PC-3 (cell line): ENCODE results near the gene HDAC5. TPM values are rescaled to one million over a fixed set of nuclear protein-coding genes. Genes with fewer than 3 reads are reported as not detected.
A peak's percentile ranks its signal among the peaks of the same experiment; 100 is the strongest.

Experiments used
- ATAC-seq: fragments of 200-7000 bp; cut with Tn5 transposase; 2 replicates; pipeline ENCODE4 v1.9.1; 2020; ENCODE audit warnings: mild to moderate bottlenecking, moderate library complexity
- BruUV-seq: library from RNA; stranded (reverse); fragments of 400-500 nt; replicated peaks from 2 replicates; lab custom pipeline; 2021; lab: Mats Ljungman, UMichigan
- CTCF ChIA-PET: fragments of 300-600 bp; sonication (Branson Sonifier 250); formaldehyde crosslinking; loops from one replicate; lab custom pipeline; 2022; ENCODE audit warnings: antibody characterized with exemption; lab: Charles Lee
- POLR2A ChIA-PET: fragments of 300-600 bp; sonication (Branson Sonifier 250); formaldehyde crosslinking; loops from one replicate; lab custom pipeline; 2022; ENCODE audit warnings: antibody characterized with exemption; ENCODE audit not compliant: unreplicated experiment; lab: Charles Lee
- DNase-seq: peaks from one replicate; pipeline ENCODE4 v3.0.0-alpha.2; 2015
- H2AFZ ChIP-seq: fragments of 300-600 bp; sonication (generic); 2 replicates; pipeline ENCODE4 v1.6.0; 2016; ENCODE audit warnings: antibody characterized with exemption, low read length
- H3F3A ChIP-seq: fragments of 300-600 bp; sonication (generic); one replicate; pipeline ENCODE4 v1.6.0; 2017; ENCODE audit warnings: antibody characterized with exemption, low read length, control low read depth, mild to moderate bottlenecking; ENCODE audit not compliant: unreplicated experiment
- H3K27ac ChIP-seq: fragments of 300-600 bp; sonication (generic); 2 replicates; pipeline ENCODE4 v1.5.1; 2016; ENCODE audit warnings: mild to moderate bottlenecking, low read length
- H3K27me3 ChIP-seq: fragments of 300-600 bp; sonication (generic); 2 replicates; pipeline ENCODE4 v1.6.1; 2016; ENCODE audit warnings: low read length, mixed read lengths
- H3K36me3 ChIP-seq: fragments of 300-600 bp; sonication (generic); 2 replicates; pipeline ENCODE4 v1.6.1; 2016; ENCODE audit warnings: low read depth, mixed run types, low read length, mixed read lengths
- H3K4me1 ChIP-seq: fragments of 300-600 bp; sonication (generic); 2 replicates; pipeline ENCODE4 v1.5.1; 2016; ENCODE audit warnings: low read length; ENCODE audit not compliant: insufficient read depth
- H3K4me2 ChIP-seq: fragments of 300-600 bp; sonication (generic); 2 replicates; pipeline ENCODE4 v1.6.0; 2016; ENCODE audit warnings: low read length
- H3K4me3 ChIP-seq: fragments of 300-600 bp; sonication (generic); 2 replicates; pipeline ENCODE4 v1.5.1; 2016; ENCODE audit warnings: mild to moderate bottlenecking, low read length, mixed read lengths
- H3K79me2 ChIP-seq: fragments of 300-600 bp; sonication (generic); 2 replicates; pipeline ENCODE4 v1.6.1; 2017; ENCODE audit warnings: low read length, mixed read lengths
- H3K9ac ChIP-seq: fragments of 300-600 bp; sonication (generic); 2 replicates; pipeline ENCODE4 v1.6.0; 2016; ENCODE audit warnings: mild to moderate bottlenecking, low read length
- H3K9me2 ChIP-seq: fragments of 300-600 bp; sonication (generic); replicated peaks from 2 replicates; pipeline ENCODE4 v1.6.1; 2016; ENCODE audit warnings: mixed run types, low read length, mixed read lengths
- H3K9me3 ChIP-seq: fragments of 300-600 bp; sonication (generic); 2 replicates; pipeline ENCODE4 v1.6.1; 2016; ENCODE audit warnings: low read length, mixed read lengths
- H4K20me1 ChIP-seq: fragments of 300-600 bp; sonication (generic); 2 replicates; pipeline ENCODE4 v1.6.1; 2016; ENCODE audit warnings: low read length, mixed read lengths
- CTCF ChIP-seq: fragments of 300-600 bp; sonication (generic); conservative IDR thresholded peaks from 2 replicates; pipeline ENCODE4 v1.5.1; 2017; ENCODE audit warnings: antibody characterized with exemption, low read depth, mild to moderate bottlenecking, low read length
- EZH2 ChIP-seq: fragments of 300-600 bp; sonication (generic); IDR thresholded peaks from one replicate; pipeline ENCODE4 v1.6.1; 2017; ENCODE audit warnings: antibody characterized with exemption, mild to moderate bottlenecking, low read length; ENCODE audit not compliant: unreplicated experiment
- EZH2phosphoT487 ChIP-seq: fragments of 300-600 bp; sonication (generic); IDR thresholded peaks from 2 replicates; pipeline ENCODE4 v1.6.1; 2018; ENCODE audit warnings: mild to moderate bottlenecking, antibody characterized with exemption, low read length, borderline replicate concordance
- intact Hi-C: fragments of 100-400 bp; cut with micrococcal nuclease; formaldehyde crosslinking; loops from 2 replicates; pipeline ENCODE4 v1.9.0; 2023
- total RNA-seq: library from RNA; depleted of rRNA; stranded (reverse); fragments of >200 nt; gene quantifications from 2 replicates; pipeline ENCODE4 v1.2.3, GENCODE V29; 2014

HDAC5 gene
- total RNA-seq, 1 experiment from 2014 or later, result 39.1 TPM

GRCh38 chr17:44110823-44111633, 12.4 kb downstream of the HDAC5 start:
- no peaks in the 10 kb centered on the region for H4K20me1 ChIP-seq
- no TSS peak for BruUV-seq
- intact Hi-C loops, result no loop called here

GRCh38 chr17:44110011-44110686, 13.3 kb downstream of the HDAC5 start:
- DNase-seq (no peak), ATAC-seq (no peak)
- BruUV-seq, result no TSS peak
- POLR2A ChIA-PET, result no interaction called here
- Histone ChIP-seq H3K27ac (no peak overlapping the region), H3K9ac (no peak overlapping the region; the same call in 1 of the 2 replicates), H3K9me3 (no peaks in the 10 kb centered on the region), H3K4me3 (peak overlapping the region; percentile 58), H3K79me2 (no peaks in the 10 kb centered on the region), H4K20me1 (no peaks in the 10 kb centered on the region), H3K9me2 (no peaks in the 10 kb centered on the region), H3F3A (no peaks in the 10 kb centered on the region), H3K4me1 (peaks cover 20% of the 10 kb centered on the region), H3K27me3 (no peaks in the 10 kb centered on the region), H3K4me2 (peak overlapping the region; percentile 86), H3K36me3 (no peaks in the 10 kb centered on the region), H2AFZ (no peak overlapping the region)
- CTCF ChIA-PET, result interaction anchor here (1.1 kb wide), 1 partner anchor 14 kb away, joined by 8 read pairs; the partner anchor contains the start of gene HDAC5
- TF ChIP-seq CTCF (no peak), EZH2 (no peak), EZH2phosphoT487 (no peak)
- intact Hi-C loops, result no loop called here

More at GRCh38 chr17:44110823-44111633, 12.4 kb downstream of the HDAC5 start:
- ATAC-seq (peak; percentile 93), DNase-seq (peak; percentile 88)
- Histone ChIP-seq H3K4me3 (peak overlapping the region; percentile 58), H3K9me2 (no peaks in the 10 kb centered on the region), H3K9ac (peak overlapping the region; percentile 36; the same call in 1 of the 2 replicates), H3K4me2 (peak overlapping the region; percentile 86), H3K27ac (0 out of 2 replicates have a peak overlapping the region, but pooled peaks have one; percentile 4), H3K4me1 (peaks cover 20% of the 10 kb centered on the region), H2AFZ (peak overlapping the region; percentile 30), H3K27me3 (no peaks in the 10 kb centered on the region), H3K79me2 (no peaks in the 10 kb centered on the region), H3K9me3 (no peaks in the 10 kb centered on the region), H3K36me3 (no peaks in the 10 kb centered on the region), H3F3A (no peaks in the 10 kb centered on the region)
- ChIA-PET POLR2A (interaction anchor here (0.5 to 1.0 kb wide), 4 partner anchors 13 to 67 kb away, joined by 3 to 5 read pairs (median 3); no protein-coding TSS in a partner anchor), CTCF (interaction anchor here (0.7 to 1.2 kb wide), 4 partner anchors 11 to 57 kb away, joined by 3 to 8 read pairs (median 8); partner anchors contain the start of gene HDAC5)
- TF ChIP-seq EZH2 (no peak), CTCF (no peak), EZH2phosphoT487 (no peak)
